Sigmoid colon (tissue), 3 donors: ENCODE measurements around the gene BRMS1.

Experiments
- POLR2A ChIP-seq, 2 donors: fragments of 450-650 bp; IDR thresholded peaks; one replicate each; pipeline ENCODE4 v1.6.1; 2016; ENCODE audit warnings: antibody characterized with exemption in 2 of 2, mild to moderate bottlenecking in 2 of 2, moderate library complexity in 2 of 2
- TF ChIP-seq, protein P1 (sequence below), 4 experiments: fragments of 450-650 bp in 3 of 4; fragments of 200-600 bp in 1 of 4; IDR thresholded peaks; one replicate each; pipeline ENCODE4 v1.5.1; 2016 to 2019; ENCODE audit warnings: antibody characterized with exemption in 4 of 4, mild to moderate bottlenecking in 3 of 4, moderate library complexity in 2 of 4

DNA sequence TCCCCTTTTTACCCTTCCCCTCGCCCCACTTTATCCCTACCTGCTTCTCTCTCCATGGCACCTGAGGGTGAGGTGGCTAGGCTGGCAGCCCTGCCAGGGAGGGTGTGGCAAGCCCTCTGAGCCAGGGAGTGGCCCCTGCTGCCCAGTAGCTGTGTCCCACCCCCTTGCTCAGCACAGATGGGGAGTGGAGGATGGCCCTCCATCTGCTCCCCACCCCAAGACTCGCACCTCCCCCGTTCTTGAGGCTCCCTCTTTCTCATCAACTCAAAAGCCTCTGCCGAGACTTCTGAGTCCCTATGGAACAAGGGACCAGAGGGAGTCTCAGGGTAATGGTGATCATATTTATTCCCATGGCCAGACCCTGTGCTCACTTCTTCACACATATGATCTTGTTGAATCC, 51.6 kb downstream of the BRMS1 start:
- TF ChIP-seq, protein P1, sequence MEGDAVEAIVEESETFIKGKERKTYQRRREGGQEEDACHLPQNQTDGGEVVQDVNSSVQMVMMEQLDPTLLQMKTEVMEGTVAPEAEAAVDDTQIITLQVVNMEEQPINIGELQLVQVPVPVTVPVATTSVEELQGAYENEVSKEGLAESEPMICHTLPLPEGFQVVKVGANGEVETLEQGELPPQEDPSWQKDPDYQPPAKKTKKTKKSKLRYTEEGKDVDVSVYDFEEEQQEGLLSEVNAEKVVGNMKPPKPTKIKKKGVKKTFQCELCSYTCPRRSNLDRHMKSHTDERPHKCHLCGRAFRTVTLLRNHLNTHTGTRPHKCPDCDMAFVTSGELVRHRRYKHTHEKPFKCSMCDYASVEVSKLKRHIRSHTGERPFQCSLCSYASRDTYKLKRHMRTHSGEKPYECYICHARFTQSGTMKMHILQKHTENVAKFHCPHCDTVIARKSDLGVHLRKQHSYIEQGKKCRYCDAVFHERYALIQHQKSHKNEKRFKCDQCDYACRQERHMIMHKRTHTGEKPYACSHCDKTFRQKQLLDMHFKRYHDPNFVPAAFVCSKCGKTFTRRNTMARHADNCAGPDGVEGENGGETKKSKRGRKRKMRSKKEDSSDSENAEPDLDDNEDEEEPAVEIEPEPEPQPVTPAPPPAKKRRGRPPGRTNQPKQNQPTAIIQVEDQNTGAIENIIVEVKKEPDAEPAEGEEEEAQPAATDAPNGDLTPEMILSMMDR (IDR thresholded peaks at IDR 0.05), result no peak
- no peak for TF ChIP-seq POLR2A (IDR thresholded peaks at IDR 0.05)
